Measurements from ENCODE around the gene PI4KB.

The PI4KB gene

GRCh38 chr1:151346082-151346768 is 19.0 kb upstream of the PI4KB start:
- DNase-seq (ENCODE audit: low spot score), result peak; percentile 35

- no peak for DNase-seq (ENCODE audit: low spot score)
Observed at GRCh38 chr1:151344291-151344690, 17.1 kb upstream of the PI4KB start.

GRCh38 chr1:151343587-151343986 is 16.4 kb upstream of the PI4KB start:
- no peak for DNase-seq (ENCODE audit: low spot score)

GRCh38 chr1:151342569-151342968 is 15.4 kb upstream of the PI4KB start:
- DNase-seq (ENCODE audit: low spot score), result no peak

GRCh38 chr1:151342021-151342420 is 14.8 kb upstream of the PI4KB start:
- no peak for DNase-seq (ENCODE audit: low spot score)

- peak; percentile 93 for DNase-seq (ENCODE audit: low spot score)
Observed at GRCh38 chr1:151340870-151341754, 13.9 kb upstream of the PI4KB start.

GRCh38 chr1:151336556-151336955 is 9.3 kb upstream of the PI4KB start:
- peak; percentile 4 for DNase-seq (ENCODE audit: low spot score)

- DNase-seq (ENCODE audit: low spot score), result no peak
Observed at GRCh38 chr1:151334822-151335221, 7.6 kb upstream of the PI4KB start.

GRCh38 chr1:151327903-151328674 is 873 bp upstream of the PI4KB start:
- no peak for DNase-seq (ENCODE audit: low spot score)

GRCh38 chr1:151326619-151327222 is 495 bp downstream of the PI4KB start:
- DNase-seq (ENCODE audit: low spot score), result peak; percentile 76

- DNase-seq (ENCODE audit: low spot score), result peak; percentile 24
Observed at GRCh38 chr1:151325646-151326429, 1.4 kb downstream of the PI4KB start.

- no peak for DNase-seq (ENCODE audit: low spot score)
Observed at GRCh38 chr1:151325231-151325630, 2.0 kb downstream of the PI4KB start.

- DNase-seq (ENCODE audit: low spot score), result no peak
Observed at GRCh38 chr1:151324390-151324930, 2.8 kb downstream of the PI4KB start.

GRCh38 chr1:151318975-151319374 is 8.2 kb downstream of the PI4KB start:
- no peak for DNase-seq (ENCODE audit: low spot score)

GRCh38 chr1:151315565-151316235 is 11.5 kb downstream of the PI4KB start:
- no peak for DNase-seq (ENCODE audit: low spot score)

- no peak for DNase-seq (ENCODE audit: low spot score)
Observed at GRCh38 chr1:151314137-151314875, 12.9 kb downstream of the PI4KB start.

GRCh38 chr1:151313501-151313900 is 13.7 kb downstream of the PI4KB start:
- DNase-seq (ENCODE audit: low spot score), result no peak

GRCh38 chr1:151312826-151313225 is 14.4 kb downstream of the PI4KB start:
- DNase-seq (ENCODE audit: low spot score), result no peak

GRCh38 chr1:151312411-151312810 is 14.8 kb downstream of the PI4KB start:
- DNase-seq (ENCODE audit: low spot score), result no peak
